HG03354 (cell line): ENCODE data around the gene PROCA1.

Experiments
- ATAC-seq: cut with Tn5 transposase; IDR thresholded peaks from one replicate; pipeline ENCODE4 v1.9.1; 2021; ENCODE audit warnings: mild to moderate bottlenecking; ENCODE audit not compliant: unreplicated experiment, poor library complexity, severe bottlenecking

Gene PROCA1

GRCh38 chr17:28711723-28712031 is at the start of gene PROCA1:
Gene PROCA1, minus strand, starts transcription at chr17:28711888. Its CDS starts 228 bp downstream, at chr17:28711660.
- peak; percentile 29 for ATAC-seq

DNA sequence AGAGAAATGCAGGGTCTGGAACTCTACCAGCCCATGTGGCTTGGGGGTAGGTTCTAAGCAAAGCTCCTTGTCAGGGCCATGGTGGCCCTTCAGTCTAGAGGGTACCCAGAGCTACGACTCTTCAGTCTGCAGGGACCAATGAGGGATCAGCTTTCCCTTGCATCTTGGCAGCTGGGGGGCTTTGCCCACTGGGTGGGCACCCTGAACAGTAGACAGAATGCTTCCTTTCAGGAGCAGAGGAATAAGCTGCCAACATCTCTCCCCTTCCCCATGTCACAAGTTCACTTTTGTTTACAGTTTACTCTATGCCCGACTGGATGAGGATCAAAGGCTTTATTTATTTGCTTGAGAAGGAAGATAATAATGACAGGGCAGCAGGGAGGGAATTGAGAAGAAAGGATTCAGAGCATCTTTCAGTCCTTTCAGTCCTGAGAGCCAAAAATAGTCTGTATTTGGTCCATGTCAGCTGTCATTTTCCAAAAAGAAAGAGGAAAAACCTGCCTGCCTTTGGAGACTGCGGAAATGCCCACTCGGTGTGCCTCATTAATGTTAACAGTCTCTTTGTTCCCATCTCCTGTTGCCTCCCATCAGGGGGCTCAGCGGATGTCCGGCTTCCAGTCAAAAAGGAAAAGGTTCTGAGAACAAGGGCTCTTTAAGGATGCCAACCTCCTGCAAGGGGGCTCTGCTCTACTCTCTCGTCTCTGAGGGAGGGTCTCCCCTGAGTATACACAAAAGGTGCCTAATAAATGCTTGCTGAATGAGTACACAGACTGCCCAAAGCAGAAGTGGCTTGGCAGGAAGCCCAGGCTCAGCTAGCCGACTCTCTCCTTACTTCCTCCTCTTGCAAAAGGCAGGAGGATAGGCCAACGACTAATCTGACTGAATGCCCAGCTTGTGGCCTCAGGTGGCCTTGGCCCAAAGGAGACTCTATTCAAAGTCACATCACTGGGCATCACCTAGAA is 49.2 kb upstream of the PROCA1 start:
- ATAC-seq = no peak

DNA sequence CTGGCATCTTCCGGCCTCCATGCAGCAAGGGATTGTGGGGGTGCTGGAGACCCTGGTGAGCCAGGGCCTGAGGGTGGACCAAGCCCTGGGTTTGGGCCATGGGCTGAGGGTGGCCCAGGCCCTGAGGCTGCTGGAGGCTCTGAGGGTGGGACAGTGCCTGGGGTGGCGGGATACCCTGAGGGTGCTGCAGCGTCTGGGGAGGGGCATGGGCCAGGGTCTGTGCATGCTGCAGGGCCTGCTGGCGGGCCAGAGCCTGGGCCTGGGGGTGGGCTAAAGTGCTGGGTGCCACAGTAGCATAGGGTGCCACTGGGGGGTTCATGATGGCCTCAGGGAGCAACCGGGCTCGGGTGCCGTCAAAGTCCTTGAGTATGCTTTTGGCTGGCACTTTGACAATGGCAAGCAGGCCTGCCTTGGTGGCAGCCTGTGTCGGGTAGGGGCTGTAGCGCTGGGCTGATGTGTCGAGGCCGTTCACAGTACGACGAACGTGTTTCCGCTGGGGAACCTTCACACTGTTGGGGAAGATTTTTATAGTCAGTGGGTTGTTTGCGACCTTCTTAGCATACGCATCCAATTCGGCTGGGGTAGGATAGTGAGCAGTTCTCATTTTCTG is 47.7 kb upstream of the PROCA1 start:
- ATAC-seq = no peak

GRCh38 chr17:28758411-28759121 is 46.9 kb upstream of the PROCA1 start:
- no peak for ATAC-seq

- no peak for ATAC-seq
Observed at GRCh38 chr17:28756049-28756804, 44.5 kb upstream of the PROCA1 start.

- no peak for ATAC-seq
Observed at GRCh38 chr17:28755486-28755885, 43.8 kb upstream of the PROCA1 start.

DNA sequence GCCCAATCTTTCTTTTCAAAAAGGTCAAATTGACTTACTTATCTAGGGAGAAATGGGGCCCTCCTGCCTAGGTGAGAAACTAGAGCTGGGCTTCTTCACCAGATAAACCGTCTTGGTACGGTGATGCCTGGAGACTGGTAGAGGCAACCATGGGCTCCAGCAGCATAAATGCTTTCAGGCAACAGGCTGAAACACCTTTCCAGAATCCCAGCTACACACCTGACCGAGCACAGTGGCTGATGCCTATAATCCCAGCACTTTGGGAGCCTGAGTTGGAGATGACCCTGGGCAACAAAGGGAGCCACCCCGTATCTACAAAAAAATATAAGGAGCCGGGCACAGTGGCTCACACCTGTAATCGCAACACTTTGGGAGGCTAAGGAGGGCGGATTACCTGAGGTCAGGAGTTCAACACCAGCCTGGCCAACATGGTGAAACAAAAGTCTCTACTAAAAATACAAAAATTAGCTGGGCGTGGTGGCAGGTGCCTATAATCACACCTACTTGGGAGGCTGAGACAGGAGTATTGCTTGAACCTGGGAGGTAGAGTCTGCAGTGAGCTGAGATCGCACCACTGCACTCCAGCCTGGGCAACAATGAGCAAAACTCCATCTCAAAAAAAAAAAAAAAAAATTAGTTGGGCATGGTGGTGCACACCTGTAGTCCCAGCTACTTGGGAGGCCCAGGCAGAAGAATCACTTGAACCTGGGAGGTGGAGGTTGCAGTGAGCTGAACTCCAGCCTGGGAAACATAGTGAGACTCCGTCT is 40.1 kb upstream of the PROCA1 start:
- no peak for ATAC-seq

GRCh38 chr17:28750178-28751047 is 38.7 kb upstream of the PROCA1 start:
- ATAC-seq = peak; percentile 77

DNA sequence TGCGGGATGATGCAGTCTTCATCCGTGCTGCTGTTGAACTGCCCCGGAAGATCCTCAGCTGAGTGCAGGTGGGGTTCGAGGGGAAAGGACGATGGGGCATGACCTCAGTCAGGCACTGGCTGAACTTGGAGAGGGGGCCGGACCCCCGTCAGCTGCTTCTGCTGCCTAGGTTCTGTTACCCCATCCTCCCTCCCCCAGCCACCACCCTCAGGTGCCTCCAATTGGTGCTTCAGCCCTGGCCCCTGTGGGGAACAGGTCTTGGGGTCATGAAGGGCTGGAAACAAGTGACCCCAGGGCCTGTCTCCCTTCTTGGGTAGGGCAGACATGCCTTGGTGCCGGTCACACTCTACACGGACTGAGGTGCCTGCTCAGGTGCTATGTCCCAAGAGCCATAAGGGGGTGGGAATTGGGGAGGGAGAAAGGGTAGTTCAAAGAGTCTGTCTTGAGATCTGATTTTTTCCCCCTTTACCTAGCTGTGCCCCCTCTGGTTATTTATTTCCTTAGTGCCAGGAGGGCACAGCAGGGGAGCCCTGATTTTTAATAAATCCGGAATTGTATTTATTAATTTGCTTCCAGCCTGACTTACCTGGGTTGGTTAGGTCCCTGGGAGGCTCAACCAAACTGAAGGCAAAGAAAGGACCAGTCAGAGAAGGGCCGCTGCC is 38.0 kb upstream of the PROCA1 start:
- no peak for ATAC-seq

DNA sequence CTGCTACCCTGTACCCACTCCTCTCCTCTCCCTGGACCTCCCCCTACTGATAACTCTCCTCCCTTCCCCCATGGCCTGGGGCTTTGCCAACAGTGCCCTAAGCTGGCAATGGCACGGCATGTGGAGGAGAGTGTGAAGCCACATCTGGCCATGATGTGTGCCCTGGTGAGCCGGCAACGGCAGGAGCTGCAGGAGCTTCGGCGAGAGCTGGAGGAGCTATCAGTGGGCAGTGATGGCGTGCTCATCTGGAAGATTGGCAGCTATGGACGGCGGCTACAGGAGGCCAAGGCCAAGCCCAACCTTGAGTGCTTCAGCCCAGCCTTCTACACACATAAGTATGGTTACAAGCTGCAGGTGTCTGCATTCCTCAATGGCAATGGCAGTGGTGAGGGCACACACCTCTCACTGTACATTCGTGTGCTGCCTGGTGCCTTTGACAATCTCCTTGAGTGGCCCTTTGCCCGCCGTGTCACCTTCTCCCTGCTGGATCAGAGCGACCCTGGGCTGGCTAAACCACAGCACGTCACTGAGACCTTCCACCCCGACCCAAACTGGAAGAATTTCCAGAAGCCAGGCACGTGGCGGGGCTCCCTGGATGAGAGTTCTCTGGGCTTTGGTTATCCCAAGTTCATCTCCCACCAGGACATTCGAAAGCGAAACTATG is 37.3 kb upstream of the PROCA1 start:
- no peak for ATAC-seq

- ATAC-seq = no peak
Observed at GRCh38 chr17:28747801-28748750, 36.4 kb upstream of the PROCA1 start.

GRCh38 chr17:28747051-28747691 is 35.5 kb upstream of the PROCA1 start:
- ATAC-seq = no peak

DNA sequence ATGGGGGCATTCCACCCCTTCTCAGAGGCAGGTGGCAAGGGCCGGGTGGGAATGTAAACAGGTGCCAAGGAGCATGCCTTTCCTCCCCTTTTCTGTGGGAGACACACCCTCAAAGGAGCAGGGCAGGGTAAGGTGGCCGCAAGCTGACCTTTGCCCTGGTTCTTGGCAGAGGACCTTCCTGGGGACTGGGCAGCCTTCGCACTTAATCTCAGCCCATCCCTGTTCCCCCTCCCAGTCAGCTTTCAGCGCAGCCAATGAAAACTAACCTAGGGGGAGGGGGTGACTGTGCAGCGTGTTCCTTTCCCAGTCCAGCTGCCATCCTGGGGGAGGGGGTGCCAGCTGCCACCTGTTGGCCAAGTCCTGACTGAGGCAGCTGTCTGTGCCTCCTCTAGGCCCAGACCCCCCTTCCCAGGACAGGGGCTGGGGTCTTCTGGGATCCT is 34.9 kb upstream of the PROCA1 start:
- ATAC-seq = no peak

DNA sequence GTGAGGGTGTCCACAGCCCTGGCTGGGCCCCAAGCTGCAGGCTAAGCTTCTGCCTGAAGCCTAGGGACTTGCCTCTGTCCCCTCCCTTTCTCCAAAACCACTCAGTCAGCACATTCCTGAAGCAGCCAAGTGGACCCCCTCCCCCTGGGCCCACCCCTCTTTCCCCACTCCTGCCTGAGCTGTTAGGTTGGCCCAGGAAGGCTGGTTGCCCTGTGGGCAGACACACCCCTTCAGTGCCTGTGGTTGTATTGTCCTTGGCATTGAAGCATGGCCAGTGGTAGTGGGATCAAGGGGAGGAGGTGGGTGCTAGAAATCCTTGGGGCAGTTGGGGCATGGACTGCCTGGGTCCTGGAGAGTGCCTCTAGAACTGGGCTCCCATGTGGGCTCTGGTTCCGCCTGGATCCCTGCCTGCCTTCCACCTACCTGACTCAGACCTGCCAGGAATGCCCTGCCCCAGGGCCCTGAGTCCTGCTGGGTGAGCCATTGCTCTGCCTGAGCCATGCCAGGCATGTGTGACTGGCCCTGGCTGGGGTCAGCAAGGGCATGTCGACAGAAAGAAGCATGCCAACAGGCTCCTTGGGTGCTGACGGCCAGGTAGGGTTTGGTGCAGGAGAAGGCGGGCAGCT is 34.2 kb upstream of the PROCA1 start:
- ATAC-seq = no peak
